ENCODE measurements around the gene CDK3. TPM values are rescaled to one million over a fixed set of nuclear protein-coding genes. Genes with fewer than 3 reads are reported as not detected.
"Not testable (repeated sequence)": the region's sequence is repeated elsewhere in the genome, so short reads cannot be mapped to it uniquely, and the experiment has no call there.

CDK3 gene
- 0.51 and 2.1 TPM in 2 replicates for total RNA-seq

DNA sequence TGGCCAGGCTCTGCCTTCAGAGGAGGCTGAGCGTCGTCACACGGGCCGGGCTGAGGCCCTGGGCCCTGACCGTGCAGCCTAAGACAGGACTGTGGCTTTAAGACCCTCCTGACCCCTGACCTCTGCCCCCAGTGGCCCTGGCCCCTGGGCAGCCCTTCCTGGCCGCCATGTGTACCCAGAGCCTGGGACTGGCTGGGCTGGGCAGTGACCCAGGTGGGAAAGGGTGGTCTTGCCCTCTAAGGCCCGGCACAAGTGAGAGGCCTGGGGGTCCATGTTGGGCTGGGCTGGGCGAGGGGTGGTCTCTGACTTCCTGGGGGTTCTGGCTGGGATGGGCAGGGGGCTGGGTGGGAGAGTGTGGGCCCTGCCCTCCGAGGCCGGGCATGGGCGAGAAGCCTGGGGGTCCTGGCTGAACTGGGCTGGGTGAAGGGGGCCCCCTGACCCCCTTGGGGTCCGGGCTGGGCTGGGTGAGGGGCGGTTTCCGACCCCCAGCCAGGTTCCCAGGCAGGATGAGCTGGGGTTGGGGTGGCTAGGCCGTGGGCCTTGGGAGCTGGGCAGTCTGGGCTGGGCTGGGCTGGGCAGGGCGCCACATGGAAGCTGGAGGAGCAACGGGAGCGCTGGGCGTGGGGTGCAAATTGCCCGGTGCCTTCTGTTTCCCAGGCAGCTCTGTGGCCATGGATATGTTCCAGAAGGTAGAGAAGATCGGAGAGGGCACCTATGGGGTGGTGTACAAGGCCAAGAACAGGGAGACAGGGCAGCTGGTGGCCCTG lies at the start of gene CDK3:
TSS of gene CDK3 (plus strand) at position 101 of the 767 bp plus-strand sequence. CDS start at position 672, 571 bp downstream.
- DNase-seq: no peak

DNA sequence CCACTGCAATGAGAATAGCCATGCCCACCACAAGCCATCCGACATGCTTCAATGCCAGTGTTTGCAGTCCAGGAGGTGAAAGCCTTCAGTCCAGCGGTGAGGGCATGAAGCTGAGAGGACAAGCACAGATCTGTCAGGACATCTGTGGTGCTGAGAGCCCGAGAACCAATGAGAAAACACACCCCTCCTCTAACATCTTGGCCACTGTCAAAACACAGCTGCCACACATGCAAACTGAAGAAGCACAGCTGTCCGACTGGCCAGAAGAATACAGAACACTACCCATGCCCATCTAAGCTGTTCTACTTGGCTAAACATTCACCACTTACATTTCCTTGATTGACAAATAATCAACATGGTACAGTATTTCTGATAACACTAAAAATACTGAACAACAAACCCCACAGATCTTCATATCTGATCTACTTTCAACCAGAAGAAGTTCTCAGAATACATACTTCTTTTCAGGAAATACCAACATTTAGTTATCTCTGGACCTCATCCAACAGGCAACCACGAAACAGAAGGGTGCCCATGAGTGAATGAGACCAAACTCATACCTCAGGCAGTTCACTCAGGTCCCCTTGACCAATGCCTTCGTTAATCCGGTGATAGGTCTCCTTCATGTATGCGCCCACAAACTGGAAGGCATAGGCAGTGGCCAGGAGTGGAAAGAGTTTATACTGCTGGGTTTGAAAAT lies 49.6 kb upstream of the CDK3 start:
- no peak for DNase-seq

DNA sequence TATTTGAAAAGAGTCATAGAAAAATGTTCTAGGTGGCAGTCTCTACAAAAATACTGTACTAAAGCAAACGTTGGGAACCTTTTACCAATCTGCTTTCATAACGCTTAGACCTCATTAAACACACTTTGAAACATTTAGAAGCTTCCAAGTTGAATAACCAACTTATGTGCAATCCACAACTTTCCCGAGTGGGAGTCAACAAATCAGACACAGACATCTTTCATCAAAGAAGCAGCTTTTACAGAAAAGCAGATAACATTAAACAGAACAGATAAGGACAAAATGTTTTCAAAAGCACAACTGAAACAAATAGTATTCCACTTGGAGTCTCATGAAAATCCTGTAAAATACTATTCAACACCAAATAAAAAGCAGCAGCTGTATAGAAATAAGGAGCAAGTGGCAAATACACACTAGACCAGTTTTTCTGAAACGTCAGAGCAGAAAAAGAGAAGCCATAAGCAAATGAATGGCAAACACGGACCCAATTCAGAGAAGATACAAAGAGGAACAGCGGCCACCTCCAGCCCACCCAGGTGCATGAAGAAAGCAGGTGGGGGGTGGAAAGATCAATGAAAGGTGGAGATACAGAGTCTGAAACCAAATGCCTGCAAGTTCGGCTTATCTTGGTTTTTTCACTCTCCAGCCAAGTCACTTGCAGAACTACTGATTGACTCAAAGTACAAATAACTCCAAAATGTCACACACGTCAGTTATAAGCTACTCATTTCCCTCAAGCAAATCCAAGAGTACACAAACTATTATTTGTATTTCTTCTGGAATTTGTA lies 41.4 kb upstream of the CDK3 start:
- DNase-seq: no peak

DNA sequence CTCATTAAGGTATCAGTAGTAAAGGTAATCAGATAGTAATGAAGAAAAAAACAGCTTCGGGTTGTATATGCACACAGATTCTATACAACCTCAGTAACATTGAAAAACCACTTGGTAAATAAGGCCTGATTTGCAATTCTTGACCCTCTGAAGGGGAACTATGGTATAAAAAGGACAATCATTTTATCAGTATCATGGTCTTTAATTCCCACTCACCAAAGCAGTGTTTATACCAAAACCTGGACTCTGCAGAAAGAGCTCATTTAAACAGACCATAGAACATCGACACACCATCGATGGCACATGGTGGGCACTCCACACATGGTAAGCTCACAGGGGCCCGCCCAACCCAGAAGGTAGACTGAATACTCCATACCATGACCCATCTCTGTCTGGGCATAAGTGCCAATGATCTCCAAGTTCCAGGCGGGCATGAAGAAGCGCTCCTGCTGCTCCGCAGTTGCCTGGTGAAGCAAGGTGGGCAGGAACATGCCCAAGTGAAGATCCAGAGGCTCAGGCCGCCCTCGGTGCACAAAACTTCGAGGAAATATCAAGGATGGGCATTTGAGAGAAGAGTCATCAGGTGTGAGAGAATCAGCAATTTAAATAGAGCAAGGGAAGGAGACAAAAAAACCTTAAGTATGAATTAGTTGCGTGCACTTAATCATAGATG lies 40.7 kb upstream of the CDK3 start:
- no peak for DNase-seq

GRCh38 chr17:75965468-75965867 lies 35.2 kb upstream of the CDK3 start:
- DNase-seq: no peak

GRCh38 chr17:75969044-75969443 lies 31.6 kb upstream of the CDK3 start:
- DNase-seq: not testable (repeated sequence)

DNA sequence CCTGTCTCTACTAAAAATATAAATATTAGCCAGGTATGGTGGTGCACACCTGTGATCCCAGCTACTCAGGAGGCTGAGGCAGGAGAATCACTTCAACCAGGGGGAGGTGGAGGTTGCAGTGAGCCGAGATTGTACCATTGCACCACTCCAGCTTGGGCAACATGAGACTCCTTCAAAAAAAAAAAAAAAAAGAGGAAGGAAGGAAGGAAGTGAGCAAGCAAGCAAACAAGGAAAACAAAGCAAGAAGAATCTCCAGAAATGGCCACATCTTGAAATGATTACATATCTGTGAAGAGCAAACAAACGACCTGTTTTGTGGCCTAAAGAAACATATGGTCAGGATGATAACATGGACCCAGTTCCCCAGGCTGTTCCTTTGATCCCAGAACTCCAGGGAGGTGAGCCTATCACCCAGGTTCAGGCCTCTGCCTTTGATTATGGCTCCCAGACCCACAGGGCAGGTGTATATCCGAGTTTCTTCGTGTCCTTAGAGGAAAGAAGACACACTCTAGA lies 30.6 kb upstream of the CDK3 start:
- peak; percentile 66 for DNase-seq

- DNase-seq: no peak
Measured at GRCh38 chr17:75970626-75971025, 30.0 kb upstream of the CDK3 start.

DNA sequence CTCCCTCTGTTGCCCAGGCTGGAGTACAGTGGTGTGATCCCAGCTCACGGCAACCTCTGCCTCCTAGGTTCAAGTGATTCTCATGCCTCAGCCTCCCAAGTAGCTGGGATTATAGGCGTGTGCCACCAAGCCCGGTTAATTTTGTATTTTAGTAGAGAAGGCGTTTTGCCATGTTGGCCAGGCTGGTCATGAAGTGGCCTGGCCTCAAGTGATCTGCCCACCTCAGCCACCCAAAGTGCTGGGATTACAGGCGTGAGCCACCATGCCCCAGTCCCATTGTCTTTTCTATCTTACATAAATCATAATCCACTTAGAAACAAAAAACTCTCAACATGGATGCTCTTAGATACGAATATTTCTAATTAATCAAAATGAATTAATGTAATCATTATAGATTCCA lies 25.5 kb upstream of the CDK3 start:
- not testable (repeated sequence) for DNase-seq

- no peak for DNase-seq
Measured at GRCh38 chr17:75975757-75976174, 24.9 kb upstream of the CDK3 start.

GRCh38 chr17:75976175-75976848 lies 24.3 kb upstream of the CDK3 start:
- peak; percentile 32 for DNase-seq

DNA sequence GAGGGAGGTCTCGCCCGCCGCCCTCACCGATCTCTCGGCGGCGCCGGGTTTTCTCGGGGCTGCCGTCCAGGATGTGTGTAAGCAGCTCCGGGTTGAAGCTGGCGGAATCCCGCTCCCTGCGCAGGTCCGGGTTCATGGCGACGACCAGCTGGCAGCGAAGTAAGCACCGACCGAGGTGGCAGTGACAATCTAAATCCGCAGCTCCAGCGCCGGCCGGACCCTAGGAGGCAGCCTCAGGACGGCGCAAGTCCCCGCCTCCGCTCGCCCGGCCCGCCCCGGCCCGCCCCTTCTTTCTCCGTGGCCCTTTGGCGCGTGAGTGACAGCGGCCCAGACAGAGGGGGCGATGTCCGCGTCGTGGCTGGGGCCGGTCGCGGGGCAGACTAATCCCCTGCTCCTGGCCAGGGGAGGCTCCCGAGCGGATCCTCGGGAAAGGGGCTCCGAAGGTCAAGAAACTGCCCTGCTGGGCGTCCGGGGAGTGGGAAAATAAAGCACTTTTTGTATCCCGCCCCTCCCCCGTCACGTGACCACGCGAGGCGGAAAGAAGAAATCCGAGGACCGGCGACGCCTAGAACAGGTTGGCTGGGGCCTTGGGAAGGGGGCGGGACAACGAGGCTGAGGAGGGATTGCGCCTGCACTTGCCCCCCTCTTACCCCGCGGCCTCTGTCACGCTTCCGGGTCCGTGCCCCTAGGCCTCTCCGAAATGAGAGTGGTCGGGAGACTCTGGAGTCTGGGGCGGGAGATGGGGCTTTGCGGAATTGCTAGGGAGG lies 21.5 kb upstream of the CDK3 start, which contains the start of the genes ACOX1 and TEN1:
TSS of gene ACOX1 (minus strand) at position 229 of the 767 bp plus-strand sequence. CDS start at position 136, 93 bp downstream.
TSS of gene TEN1 (plus strand) at position 303 of the 767 bp plus-strand sequence. CDS start 6,953 bp downstream, outside the sequence.
- peak; percentile 98 for DNase-seq

GRCh38 chr17:75979705-75980187 lies 20.9 kb upstream of the CDK3 start:
- no peak for DNase-seq

- peak; percentile 41 for DNase-seq
Measured at GRCh38 chr17:75980188-75981018, 20.3 kb upstream of the CDK3 start.

DNA sequence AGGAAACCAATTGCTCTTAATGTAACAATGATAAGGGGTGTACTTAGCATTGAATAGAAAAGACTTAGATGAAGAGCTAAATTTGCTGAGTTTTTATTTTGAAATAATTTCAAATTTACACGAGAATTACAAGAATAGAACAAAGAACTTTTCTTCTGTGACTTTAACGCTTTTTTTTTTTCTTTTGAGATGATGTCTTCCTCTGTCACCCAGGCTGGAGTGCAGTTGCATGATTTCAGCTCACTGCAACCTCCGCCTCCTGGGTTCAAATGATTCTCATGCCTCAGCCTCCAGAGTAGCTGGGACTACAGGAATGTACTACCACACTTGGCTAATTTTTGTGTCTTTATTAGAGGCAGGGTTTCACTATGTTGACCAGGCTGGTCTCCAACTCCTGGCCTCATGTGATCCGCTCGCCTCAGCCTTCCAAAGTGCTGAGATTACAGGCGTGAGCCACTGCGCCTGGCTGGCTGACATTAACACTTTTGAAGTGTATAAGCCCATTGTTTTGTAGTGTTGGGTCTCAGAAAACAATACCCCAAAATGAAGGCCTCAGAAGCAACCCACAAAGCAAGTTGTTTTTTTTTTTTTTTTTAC lies 19.5 kb upstream of the CDK3 start:
- DNase-seq: no peak

- DNase-seq: no peak
Measured at GRCh38 chr17:75983501-75984181, 17.0 kb upstream of the CDK3 start.

GRCh38 chr17:75985986-75986385 lies 14.7 kb upstream of the CDK3 start:
- no peak for DNase-seq

DNA sequence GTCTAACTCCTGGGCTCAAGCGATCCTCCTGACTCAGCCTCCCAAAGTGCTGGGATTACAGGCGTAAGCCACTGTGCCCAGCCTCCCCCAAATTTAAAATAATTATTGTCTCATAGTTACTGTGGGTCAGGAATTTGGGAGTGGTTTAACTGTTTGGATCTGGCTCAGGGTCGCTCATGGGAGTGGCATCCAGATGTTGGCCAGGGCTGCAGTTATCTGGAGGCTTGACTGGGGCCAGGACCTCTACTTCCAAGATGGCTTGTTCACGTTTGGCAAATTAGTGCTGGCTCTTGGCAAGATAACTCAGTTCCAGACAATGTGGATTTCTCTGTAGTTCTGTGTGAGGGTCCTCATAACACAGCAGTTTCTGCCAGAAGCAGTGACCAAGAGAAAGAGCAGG lies 13.6 kb upstream of the CDK3 start:
- DNase-seq: no peak

DNA sequence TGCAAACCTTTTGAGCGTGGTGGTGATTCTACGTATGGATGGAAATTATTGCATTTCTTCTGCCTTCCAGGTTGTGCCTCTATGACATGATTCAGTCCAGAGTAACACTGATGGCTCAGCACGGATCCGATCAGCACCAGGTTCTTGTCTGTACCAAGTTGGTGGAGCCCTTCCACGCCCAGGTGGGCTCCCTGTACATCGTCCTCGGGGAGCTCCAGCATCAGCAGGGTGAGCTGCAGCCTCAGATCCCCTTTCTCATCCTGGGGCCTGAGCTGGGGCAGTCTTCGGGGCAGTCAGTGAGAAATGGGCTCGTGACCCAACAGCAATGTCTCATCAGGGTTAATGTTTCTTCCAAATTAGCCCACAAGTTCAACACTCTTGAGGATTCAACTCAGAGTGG lies 9.3 kb upstream of the CDK3 start:
- no peak for DNase-seq

Measured in dermis blood vessel endothelial cell (primary cell).